PFSK-1 (cell line): ENCODE data around the gene CTBP1.

Experiments
- FOXP2 ChIP-seq: optimal IDR thresholded peaks from 2 replicates; pipeline ENCODE3; 2011; ENCODE audit warnings: borderline replicate concordance, control low read depth, inconsistent platforms; ENCODE audit not compliant: insufficient read depth; ENCODE audit errors: extremely low read length, extremely low read depth
- POLR2AphosphoS5 ChIP-seq: IDR thresholded peaks from 2 replicates; pipeline ENCODE4 v1.6.1; 2012; ENCODE audit warnings: low read depth, mild to moderate bottlenecking, control low read depth, low read length, moderate library complexity
- REST ChIP-seq, 2 experiments: IDR thresholded peaks; 2 replicates each; pipeline versions ENCODE4 v1.6.1 to v1.8.0; 2011 to 2012; ENCODE audit warnings: low read depth in 2 of 2, low read length in 2 of 2, control low read depth in 1 of 2, inconsistent platforms in 1 of 2, mild to moderate bottlenecking in 1 of 2, moderate library complexity in 1 of 2; ENCODE audit not compliant: insufficient read depth in 1 of 2
- SIN3A ChIP-seq: IDR thresholded peaks from 2 replicates; pipeline ENCODE4 v1.6.1; 2012; ENCODE audit warnings: mild to moderate bottlenecking, low read length, moderate library complexity, borderline replicate concordance; ENCODE audit not compliant: insufficient read depth
- TAF1 ChIP-seq: IDR thresholded peaks from 2 replicates; pipeline ENCODE4 v1.6.1; 2012; ENCODE audit warnings: low read length, control low read depth, borderline replicate concordance; ENCODE audit not compliant: insufficient read depth

GRCh38 chr4:1233641-1234308 is 15.2 kb downstream of the CTBP1 start:
- no peak for TF ChIP-seq SIN3A
- no peak for TF ChIP-seq POLR2AphosphoS5
- TF ChIP-seq TAF1, result no peak
- no peak for TF ChIP-seq REST (IDR thresholded peaks at IDR 0.05; ENCODE audit: insufficient read depth in 1 of 2, low read depth in 2 of 2, low read length in 2 of 2)
- TF ChIP-seq FOXP2, result no peak
